NCI-H526 treated with DMSO at 0.1 percent for 48 hours (cell line): Measurements from ENCODE around the gene TFAP2A.
A peak's percentile ranks its signal among the peaks of the same experiment; 100 is the strongest.

Source experiments
- DNase-seq: peaks from one replicate; lab custom pipeline; 2025; lab: John Stamatoyannopoulos, UW

TFAP2A gene

DNA sequence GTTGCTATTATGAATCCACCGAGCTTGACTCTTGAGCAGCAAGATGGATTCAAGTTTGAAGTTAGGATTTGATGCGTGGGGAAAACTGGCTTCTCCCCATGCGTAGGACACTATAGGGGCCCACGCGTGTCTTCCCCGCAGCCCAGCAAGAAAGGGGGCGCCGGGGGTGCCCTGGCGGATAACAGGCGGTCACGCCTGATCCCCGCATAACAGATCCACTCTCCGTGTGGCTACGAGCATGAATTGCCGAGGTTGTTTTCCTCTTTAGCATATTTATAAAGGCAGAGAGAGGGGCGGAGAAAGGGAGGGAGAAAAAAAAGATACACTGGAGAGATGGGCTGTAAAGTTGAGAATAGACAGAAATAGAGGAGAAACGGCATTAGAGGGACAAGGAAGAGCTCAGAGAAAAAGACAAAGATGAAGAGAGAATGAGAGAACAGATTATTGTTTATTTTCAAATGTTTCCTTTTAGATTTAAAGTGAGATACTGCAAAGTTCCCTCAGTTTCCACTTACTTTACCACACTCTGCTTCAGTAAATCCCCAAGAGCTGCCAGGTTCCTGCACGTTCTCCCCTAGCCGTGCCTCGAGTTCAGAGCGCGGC lies 32.0 kb downstream of the TFAP2A start:
- DNase-seq: peak; percentile 20

DNA sequence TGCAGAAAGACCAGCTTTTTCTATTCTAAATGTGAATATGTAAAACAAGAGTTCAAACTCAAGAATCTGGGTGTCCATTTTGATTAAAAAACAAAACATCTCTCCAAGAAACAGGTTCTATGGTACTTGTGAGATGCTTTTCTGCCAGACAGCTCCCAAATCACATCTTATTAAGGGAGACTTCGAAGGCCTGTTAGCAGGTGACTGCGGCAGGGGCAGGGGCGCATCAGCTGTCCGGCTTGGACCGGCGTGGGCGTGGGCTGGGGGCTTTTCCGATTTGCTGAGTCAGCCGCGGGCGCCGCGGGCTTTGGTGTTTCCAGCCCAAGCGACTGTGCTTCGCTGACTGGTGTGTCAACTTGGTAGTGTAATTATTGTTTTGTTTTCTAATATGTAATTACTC lies 32.6 kb downstream of the TFAP2A start:
- DNase-seq: peak; percentile 34

DNA sequence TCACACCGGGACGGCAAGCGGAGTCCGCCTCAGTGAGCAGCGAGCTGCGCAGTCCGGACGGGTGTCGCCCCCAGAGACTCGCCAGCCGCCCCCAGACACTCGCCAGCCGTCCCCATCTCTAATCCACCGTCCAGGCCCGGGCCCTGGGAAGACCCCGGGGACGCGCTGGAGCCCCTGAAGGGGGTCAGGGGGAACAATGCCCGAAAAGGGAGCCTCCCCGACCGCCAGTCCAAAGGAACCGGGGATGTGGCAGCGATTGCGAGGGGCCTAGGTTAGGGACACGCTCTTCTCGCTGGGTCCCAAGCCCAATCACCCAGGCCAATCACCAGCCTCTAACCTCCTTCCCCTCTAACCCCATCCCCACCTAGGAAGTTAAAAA lies 33.1 kb downstream of the TFAP2A start:
- no peak for DNase-seq

DNA sequence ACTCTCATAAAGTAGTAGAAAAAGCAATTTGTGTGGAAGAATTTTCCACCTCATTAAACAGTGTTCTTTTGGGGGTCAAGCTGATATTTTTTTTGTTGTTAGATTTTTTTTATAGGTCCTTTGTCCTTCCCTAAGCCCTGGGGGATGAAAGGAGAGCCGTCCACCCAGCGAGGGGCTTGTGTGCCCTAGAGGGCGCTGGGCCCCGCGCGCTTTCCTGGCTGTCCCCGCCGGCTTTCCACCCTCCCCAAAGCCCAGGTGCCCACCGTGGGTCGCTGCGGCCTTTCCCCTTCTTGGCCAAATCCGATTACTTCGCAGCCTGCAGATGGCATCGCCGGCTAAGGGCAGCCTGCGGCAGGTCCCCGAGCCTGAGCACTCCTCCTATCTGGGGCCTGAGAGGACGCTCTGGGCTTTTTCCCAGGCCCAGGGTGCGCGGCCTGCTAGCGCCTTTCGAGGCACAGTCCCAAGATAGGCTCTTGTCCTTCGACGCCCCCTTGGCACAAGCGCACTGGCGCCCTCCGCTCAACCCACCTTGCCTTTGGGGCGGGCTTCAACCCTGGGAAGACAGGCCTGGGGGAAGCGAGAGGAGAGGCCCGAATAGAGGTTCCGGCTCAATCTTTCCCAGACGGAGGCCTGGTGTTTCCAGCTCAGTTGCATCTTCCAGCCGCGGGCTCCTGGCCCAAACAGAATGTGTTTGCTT lies 33.6 kb downstream of the TFAP2A start:
- DNase-seq: peak; percentile 30

DNA sequence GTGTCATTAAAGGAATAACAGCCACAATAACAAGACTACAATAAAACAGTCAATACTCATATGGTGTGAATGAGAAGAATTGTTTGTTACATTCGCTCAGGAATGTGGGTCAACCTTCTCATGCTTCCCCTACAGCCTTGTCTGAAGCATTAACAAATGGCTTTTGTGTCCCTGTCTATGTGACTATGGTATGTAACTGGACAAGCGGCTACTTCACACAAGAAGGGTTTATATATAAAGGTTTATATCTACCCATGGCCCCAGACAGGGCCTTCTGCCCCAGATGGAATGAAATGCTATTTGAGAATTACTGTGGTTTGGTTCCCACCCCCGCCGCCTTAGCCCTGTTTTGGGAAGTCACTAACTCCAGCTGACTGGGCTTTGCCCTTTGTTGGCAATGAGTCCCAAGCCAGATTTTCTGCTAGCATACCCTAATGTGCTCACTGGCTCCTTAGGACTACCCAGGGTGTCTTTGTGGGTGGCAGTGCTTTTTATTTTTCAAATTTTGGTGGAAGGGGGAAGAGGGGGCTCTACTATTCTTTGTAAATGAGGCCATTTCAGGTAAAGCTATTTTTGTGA lies 39.4 kb downstream of the TFAP2A start:
- DNase-seq: no peak

DNA sequence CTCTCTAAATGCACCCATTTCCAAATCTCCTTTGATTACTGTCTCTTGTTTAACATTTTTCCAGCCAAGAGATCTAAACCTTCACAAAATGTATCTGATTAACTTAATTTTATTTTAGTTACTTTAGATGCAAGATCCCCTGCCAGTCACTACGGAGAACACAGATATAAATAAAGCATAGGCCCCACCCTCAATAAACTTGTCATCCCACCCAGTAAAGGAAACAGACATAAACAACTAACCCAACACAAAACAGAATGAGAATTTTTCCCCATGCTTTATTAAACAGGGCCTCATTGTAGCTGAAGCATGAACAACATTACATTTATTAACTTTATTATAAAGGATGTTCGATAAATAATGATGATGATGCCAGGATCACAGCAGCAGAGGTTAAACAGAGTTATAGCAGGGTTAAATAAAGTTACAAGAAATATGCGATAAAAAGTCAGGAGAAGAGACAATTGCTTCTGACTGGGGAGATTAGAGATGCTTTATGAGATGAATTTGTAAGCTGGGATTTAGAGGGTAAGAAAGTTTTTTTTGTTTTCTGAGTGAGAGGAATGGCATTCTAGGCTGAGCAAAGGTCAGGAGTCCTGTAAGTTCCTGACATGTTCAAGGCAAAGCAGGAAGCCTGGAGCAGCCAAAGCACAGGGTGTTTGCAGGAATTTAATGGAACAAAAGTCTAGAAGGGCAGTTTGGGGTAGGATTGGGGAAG lies 41.1 kb downstream of the TFAP2A start:
- DNase-seq: no peak

DNA sequence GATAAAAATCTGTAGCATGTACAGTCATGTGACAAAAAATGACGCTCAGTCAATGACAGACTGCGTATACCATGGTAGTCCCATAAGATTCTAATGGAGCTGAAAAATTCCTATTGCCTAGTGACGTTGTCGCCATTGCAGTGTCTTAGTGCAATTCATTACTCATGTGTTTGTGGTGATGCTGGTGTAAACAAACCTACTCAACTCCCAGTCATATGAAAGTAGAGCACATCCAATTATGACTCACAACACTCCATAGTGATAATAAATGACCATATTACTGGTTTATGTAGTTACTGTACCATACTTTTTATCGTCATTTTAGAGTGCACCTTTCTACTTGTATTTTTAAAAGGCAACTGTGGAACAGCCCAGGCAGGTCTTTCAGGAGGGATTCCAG lies 45.0 kb downstream of the TFAP2A start:
- DNase-seq: no peak

DNA sequence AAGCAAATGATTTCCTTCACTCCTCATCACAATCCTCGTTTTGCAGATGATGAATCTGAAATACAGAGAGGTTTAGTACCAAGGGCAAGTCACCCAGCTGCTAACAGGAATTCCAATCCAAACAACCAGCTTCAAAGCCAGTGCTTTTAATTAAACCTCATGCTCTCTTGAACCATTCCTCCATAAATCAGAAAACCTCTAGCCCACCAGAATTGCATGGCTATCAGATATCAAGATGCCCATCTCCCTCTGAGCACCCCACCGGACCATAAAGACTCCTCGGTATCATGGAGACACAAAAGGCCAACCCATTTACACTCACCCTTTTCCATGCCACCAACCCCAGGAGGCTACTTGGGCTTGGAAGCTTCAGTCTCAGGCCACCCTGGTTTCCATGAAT lies 46.0 kb downstream of the TFAP2A start:
- DNase-seq: no peak

DNA sequence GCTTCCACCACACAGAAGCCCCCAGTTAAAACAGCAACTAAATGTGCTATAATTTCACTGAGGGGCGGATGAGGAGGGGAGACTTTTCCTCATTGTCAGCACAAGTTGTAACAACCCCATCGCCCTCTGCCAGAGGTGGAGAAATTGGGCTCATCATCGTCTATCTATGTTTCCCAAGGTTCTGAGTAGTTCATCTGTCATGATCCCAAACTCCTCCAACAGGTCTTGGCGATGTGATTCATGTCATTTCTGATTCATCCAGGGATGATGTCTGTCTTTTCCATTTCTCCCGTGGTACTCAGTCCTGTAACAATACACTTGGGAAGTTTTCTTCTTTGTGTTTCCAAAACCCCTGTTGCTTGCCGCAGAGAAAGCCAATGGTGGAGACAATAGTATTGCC lies 51.0 kb downstream of the TFAP2A start:
- DNase-seq: no peak

DNA sequence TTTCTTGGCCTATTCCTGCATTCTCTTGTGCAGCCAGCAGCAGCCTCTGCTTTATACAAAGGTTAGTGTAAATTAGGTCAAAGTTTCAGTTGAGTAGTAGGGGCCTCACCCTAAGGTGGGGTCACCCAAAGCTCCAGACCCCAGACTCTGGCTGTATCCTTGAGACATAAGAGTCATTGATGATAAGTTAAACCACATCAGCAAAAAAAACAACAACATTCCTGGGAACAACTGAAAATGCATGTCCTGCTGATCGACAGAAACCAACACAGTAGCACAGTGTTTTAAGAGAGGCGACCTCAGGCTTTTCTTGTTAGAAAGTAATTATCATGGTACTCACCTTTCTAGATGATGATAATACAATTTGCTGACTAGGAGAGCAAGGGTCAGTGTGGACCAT lies 52.6 kb downstream of the TFAP2A start:
- DNase-seq: no peak

DNA sequence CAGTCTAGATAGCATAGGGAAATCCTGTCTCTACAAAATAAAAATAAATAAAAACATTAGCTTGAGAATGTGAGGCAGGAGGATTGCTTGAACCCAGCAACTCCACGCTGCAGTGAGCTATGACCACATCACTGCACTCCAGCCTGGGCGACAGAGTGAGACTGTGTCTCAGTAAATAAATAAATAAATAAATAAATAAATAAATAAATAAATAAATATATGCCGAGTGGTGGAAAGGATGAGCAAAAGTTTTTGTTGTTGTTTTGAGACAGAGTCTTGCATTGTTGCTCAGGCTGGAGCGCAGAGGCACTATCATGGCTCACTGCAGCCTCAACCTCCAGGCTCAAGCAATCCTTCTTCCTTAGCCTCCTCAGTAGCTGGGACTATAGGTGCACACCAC lies 53.4 kb downstream of the TFAP2A start:
- DNase-seq: no peak

DNA sequence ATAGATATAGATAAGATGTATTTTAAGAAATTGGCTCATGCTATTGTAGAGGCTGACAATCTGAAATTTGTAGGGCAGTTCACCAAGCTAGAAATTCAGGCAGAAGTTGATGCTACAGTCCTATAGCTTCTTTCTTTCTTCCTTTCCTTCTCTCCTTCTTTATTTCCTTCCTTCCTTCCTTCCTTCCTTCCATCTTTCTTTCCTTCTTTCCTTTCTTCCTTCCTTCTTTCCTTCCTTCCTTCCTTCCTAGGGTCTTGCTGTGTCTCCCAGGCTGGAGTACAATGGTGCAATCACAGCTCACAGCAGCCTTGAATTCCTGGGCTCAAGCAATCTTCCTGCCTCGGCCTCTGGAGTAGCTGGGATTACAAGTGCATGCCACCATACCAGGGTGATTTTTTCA lies 55.3 kb downstream of the TFAP2A start:
- no peak for DNase-seq

DNA sequence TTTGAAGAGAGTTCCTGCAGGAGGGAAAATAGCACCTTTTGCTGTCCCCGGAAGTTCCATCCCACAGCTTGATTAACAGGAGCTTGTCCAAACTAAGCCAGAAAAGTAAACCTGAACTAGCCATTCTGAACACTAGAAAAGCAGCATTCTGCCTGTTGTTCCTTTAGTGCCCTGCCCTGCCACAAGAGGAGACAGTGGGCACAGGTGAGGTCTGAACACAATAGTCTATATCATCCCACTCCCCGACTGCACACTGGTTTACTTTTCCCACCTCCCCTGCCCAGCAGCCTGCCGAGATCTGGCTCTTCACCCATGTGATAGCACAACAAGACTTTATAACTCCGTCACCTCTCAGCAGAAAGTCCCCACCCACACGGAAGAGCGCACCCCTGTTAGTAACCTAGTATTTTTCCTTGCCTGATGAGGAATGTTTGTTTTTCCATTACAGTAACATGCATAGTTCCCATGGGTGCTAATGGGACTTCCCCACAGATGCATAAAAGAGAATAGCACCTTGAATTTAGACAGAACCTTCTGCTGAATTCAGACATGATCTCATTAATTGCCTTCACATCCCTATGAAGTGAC lies 59.7 kb downstream of the TFAP2A start:
- DNase-seq: no peak

DNA sequence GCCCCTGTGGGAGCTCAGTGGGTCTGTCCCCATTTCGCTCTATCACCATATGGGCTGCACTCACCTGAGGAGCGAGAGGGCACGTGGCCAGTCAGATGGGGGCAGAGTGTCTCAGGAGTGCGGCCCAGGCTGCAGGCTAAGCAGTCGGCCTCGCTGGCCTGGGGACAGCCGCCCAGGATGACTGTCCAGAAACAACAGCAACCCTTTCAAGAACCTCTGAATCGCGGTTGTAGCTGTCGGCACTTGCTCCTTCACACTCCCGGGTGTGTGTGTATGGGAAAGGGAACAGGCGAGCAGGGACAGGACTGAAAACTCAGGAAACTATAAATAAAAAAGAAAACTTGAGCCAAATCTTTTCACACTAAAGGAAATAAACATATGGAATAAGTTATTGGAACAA lies 63.1 kb downstream of the TFAP2A start:
- DNase-seq: no peak

DNA sequence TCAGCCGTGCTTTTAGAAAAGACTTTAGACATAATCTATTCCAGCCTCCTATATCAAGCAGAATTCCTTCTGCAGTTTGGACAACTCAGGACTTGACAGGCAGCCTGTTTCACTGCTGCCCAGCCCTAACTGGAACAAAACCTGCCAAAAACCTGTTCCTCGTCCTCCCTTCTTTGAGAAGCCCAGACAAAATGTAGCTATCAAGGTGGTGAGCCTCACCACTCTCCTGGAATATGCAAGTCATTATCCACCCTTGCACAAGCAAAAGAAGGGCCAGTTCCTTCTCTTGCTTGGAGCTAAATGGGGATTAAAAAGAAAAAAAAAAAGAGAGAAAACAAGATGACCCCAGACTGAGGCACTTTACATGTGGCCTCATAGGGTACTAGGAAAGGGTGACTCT lies 64.2 kb downstream of the TFAP2A start:
- no peak for DNase-seq

DNA sequence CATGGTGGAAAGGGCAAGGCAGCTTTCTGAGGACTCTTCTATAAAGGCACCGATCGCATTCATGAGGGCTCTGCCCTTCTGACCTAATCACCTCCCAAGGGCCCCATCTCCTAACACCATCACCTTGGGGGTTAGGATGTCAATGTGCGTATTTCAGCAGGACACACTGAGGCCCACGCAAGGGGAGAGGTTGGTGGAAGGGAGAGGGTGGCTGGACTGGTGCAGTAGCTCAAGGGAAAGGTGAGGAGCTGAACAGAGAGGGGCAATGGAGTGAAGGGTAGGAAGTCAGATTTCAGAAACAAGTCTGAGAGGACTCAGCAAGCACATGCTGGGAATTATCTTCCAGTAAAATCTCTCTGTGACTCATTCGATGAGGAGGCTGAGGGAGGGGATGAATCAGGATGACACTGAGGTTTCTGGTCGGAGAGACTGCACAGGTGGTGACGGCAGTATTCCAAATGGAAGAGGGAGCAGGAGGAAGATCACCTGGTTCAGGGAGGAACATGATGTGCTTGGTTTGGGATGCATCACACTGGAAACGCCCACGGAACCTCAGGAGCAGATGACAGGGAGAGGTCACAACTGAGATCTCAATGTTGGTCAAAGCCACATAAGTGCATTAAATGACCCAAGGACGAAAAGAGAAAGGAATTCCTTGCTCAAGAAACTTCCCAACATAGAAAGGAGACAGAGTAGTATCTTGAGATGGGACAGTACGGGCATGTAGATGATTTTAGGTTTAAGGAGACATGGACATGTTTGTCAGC lies 67.1 kb downstream of the TFAP2A start:
- no peak for DNase-seq
